PC-3 (cell line): ENCODE measurements around the gene EXOSC7. TPM values are rescaled to one million over a fixed set of nuclear protein-coding genes. Genes with fewer than 3 reads are reported as not detected.

Experiments used
- ATAC-seq: fragments of 200-7000 bp; cut with Tn5 transposase; 2 replicates; pipeline ENCODE4 v1.9.1; 2020; ENCODE audit warnings: mild to moderate bottlenecking, moderate library complexity
- BruUV-seq: library from RNA; stranded (reverse); fragments of 400-500 nt; replicated peaks from 2 replicates; lab custom pipeline; 2021; lab: Mats Ljungman, UMichigan
- CTCF ChIA-PET: fragments of 300-600 bp; sonication (Branson Sonifier 250); formaldehyde crosslinking; loops from one replicate; lab custom pipeline; 2022; ENCODE audit warnings: antibody characterized with exemption; lab: Charles Lee
- POLR2A ChIA-PET: fragments of 300-600 bp; sonication (Branson Sonifier 250); formaldehyde crosslinking; loops from one replicate; lab custom pipeline; 2022; ENCODE audit warnings: antibody characterized with exemption; ENCODE audit not compliant: unreplicated experiment; lab: Charles Lee
- DNase-seq: peaks from one replicate; pipeline ENCODE4 v3.0.0-alpha.2; 2015
- H2AFZ ChIP-seq: fragments of 300-600 bp; sonication (generic); 2 replicates; pipeline ENCODE4 v1.6.0; 2016; ENCODE audit warnings: antibody characterized with exemption, low read length
- H3F3A ChIP-seq: fragments of 300-600 bp; sonication (generic); one replicate; pipeline ENCODE4 v1.6.0; 2017; ENCODE audit warnings: antibody characterized with exemption, low read length, control low read depth, mild to moderate bottlenecking; ENCODE audit not compliant: unreplicated experiment
- H3K27ac ChIP-seq: fragments of 300-600 bp; sonication (generic); 2 replicates; pipeline ENCODE4 v1.5.1; 2016; ENCODE audit warnings: mild to moderate bottlenecking, low read length
- H3K27me3 ChIP-seq: fragments of 300-600 bp; sonication (generic); 2 replicates; pipeline ENCODE4 v1.6.1; 2016; ENCODE audit warnings: low read length, mixed read lengths
- H3K36me3 ChIP-seq: fragments of 300-600 bp; sonication (generic); 2 replicates; pipeline ENCODE4 v1.6.1; 2016; ENCODE audit warnings: low read depth, mixed run types, low read length, mixed read lengths
- H3K4me1 ChIP-seq: fragments of 300-600 bp; sonication (generic); 2 replicates; pipeline ENCODE4 v1.5.1; 2016; ENCODE audit warnings: low read length; ENCODE audit not compliant: insufficient read depth
- H3K4me2 ChIP-seq: fragments of 300-600 bp; sonication (generic); 2 replicates; pipeline ENCODE4 v1.6.0; 2016; ENCODE audit warnings: low read length
- H3K4me3 ChIP-seq: fragments of 300-600 bp; sonication (generic); 2 replicates; pipeline ENCODE4 v1.5.1; 2016; ENCODE audit warnings: mild to moderate bottlenecking, low read length, mixed read lengths
- H3K79me2 ChIP-seq: fragments of 300-600 bp; sonication (generic); 2 replicates; pipeline ENCODE4 v1.6.1; 2017; ENCODE audit warnings: low read length, mixed read lengths
- H3K9ac ChIP-seq: fragments of 300-600 bp; sonication (generic); 2 replicates; pipeline ENCODE4 v1.6.0; 2016; ENCODE audit warnings: mild to moderate bottlenecking, low read length
- H3K9me2 ChIP-seq: fragments of 300-600 bp; sonication (generic); replicated peaks from 2 replicates; pipeline ENCODE4 v1.6.1; 2016; ENCODE audit warnings: mixed run types, low read length, mixed read lengths
- H3K9me3 ChIP-seq: fragments of 300-600 bp; sonication (generic); 2 replicates; pipeline ENCODE4 v1.6.1; 2016; ENCODE audit warnings: low read length, mixed read lengths
- H4K20me1 ChIP-seq: fragments of 300-600 bp; sonication (generic); 2 replicates; pipeline ENCODE4 v1.6.1; 2016; ENCODE audit warnings: low read length, mixed read lengths
- CTCF ChIP-seq: fragments of 300-600 bp; sonication (generic); conservative IDR thresholded peaks from 2 replicates; pipeline ENCODE4 v1.5.1; 2017; ENCODE audit warnings: antibody characterized with exemption, low read depth, mild to moderate bottlenecking, low read length
- EZH2 ChIP-seq: fragments of 300-600 bp; sonication (generic); IDR thresholded peaks from one replicate; pipeline ENCODE4 v1.6.1; 2017; ENCODE audit warnings: antibody characterized with exemption, mild to moderate bottlenecking, low read length; ENCODE audit not compliant: unreplicated experiment
- EZH2phosphoT487 ChIP-seq: fragments of 300-600 bp; sonication (generic); IDR thresholded peaks from 2 replicates; pipeline ENCODE4 v1.6.1; 2018; ENCODE audit warnings: mild to moderate bottlenecking, antibody characterized with exemption, low read length, borderline replicate concordance
- intact Hi-C: fragments of 100-400 bp; cut with micrococcal nuclease; formaldehyde crosslinking; loops from 2 replicates; pipeline ENCODE4 v1.9.0; 2023
- total RNA-seq: library from RNA; depleted of rRNA; stranded (reverse); fragments of >200 nt; gene quantifications from 2 replicates; pipeline ENCODE4 v1.2.3, GENCODE V29; 2014

The EXOSC7 gene
- total RNA-seq, 1 experiment from 2014 or later, result 81.5 TPM

GRCh38 chr3:45032113-45032512 lies 56.1 kb downstream of the EXOSC7 start:
- H3K79me2 ChIP-seq, result no peaks in the 10 kb centered on the region
- H3K9ac ChIP-seq, result no peak overlapping the region
- no peaks in the 10 kb centered on the region for H3K27me3 ChIP-seq
- ATAC-seq (no peak), DNase-seq (no peak)
- BruUV-seq, result no TSS peak
- H3K27ac ChIP-seq, result no peak overlapping the region
- H3F3A ChIP-seq, result no peaks in the 10 kb centered on the region
- H3K36me3 ChIP-seq, result no peaks in the 10 kb centered on the region
- H4K20me1 ChIP-seq, result no peaks in the 10 kb centered on the region
- POLR2A ChIA-PET, result no interaction called here
- H3K9me3 ChIP-seq, result no peaks in the 10 kb centered on the region
- no peaks in the 10 kb centered on the region; the same call in 1 of the 2 replicates for H3K4me1 ChIP-seq
- H3K9me2 ChIP-seq, result no peaks in the 10 kb centered on the region
- TF ChIP-seq EZH2 (no peak), EZH2phosphoT487 (no peak), CTCF (no peak)
- no peak overlapping the region for H3K4me3 ChIP-seq
- no peak overlapping the region for H3K4me2 ChIP-seq
- intact Hi-C loops, result no loop called here
- CTCF ChIA-PET, result no interaction called here
- H2AFZ ChIP-seq, result no peak overlapping the region

- Histone ChIP-seq H3K9ac (no peak overlapping the region), H3K36me3 (no peaks in the 10 kb centered on the region), H2AFZ (no peak overlapping the region), H3K27me3 (no peaks in the 10 kb centered on the region), H3K79me2 (no peaks in the 10 kb centered on the region), H3F3A (no peaks in the 10 kb centered on the region), H3K9me2 (no peaks in the 10 kb centered on the region), H3K27ac (no peak overlapping the region), H4K20me1 (no peaks in the 10 kb centered on the region), H3K4me3 (no peak overlapping the region), H3K9me3 (no peaks in the 10 kb centered on the region), H3K4me2 (no peak overlapping the region), H3K4me1 (peaks cover 6% of the 10 kb centered on the region; the same call in 1 of the 2 replicates)
- ChIA-PET POLR2A (interaction anchor here (0.7 kb wide), 1 partner anchor 315 kb away, joined by 4 read pairs; no protein-coding TSS in a partner anchor), CTCF (no interaction called here)
- ATAC-seq (no peak), DNase-seq (no peak)
- TF ChIP-seq EZH2phosphoT487, result no peak
- no peak for TF ChIP-seq CTCF
- TF ChIP-seq EZH2, result no peak
- intact Hi-C loops, result no loop called here
- BruUV-seq, result no TSS peak
Observed at GRCh38 chr3:45033791-45034190, 57.7 kb downstream of the EXOSC7 start.

- CTCF ChIA-PET, result no interaction called here
Observed at GRCh38 chr3:45034612-45035252, 58.7 kb downstream of the EXOSC7 start.

More at GRCh38 chr3:45034612-45035252, 58.7 kb downstream of the EXOSC7 start:
- H3K36me3 ChIP-seq, result no peaks in the 10 kb centered on the region
- H3K27ac ChIP-seq, result no peak overlapping the region
- no peak overlapping the region for H3K4me2 ChIP-seq
- H3F3A ChIP-seq, result no peaks in the 10 kb centered on the region
- peaks cover 6% of the 10 kb centered on the region; the same call in 1 of the 2 replicates for H3K4me1 ChIP-seq
- no peak for ATAC-seq
- no peak for TF ChIP-seq EZH2phosphoT487
- TF ChIP-seq CTCF, result no peak
- no peak for TF ChIP-seq EZH2
- BruUV-seq, result no TSS peak
- intact Hi-C loops, result no loop called here
- no peak overlapping the region for H3K9ac ChIP-seq
- H3K27me3 ChIP-seq, result no peaks in the 10 kb centered on the region
- no peaks in the 10 kb centered on the region for H4K20me1 ChIP-seq
- H3K4me3 ChIP-seq, result no peak overlapping the region
- DNase-seq, result no peak
- H3K9me3 ChIP-seq, result no peaks in the 10 kb centered on the region
- no peaks in the 10 kb centered on the region for H3K9me2 ChIP-seq
- no peaks in the 10 kb centered on the region for H3K79me2 ChIP-seq
- POLR2A ChIA-PET, result interaction anchor here (0.7 kb wide), 1 partner anchor 316 kb away, joined by 4 read pairs; no protein-coding TSS in a partner anchor
- no peak overlapping the region for H2AFZ ChIP-seq
